ENCODE results near the gene ZC3H4.

GRCh38 chr19:47067215-47067847, 46.2 kb downstream of the ZC3H4 start:
- no peak for TF ChIP-seq CTCF (conservative IDR thresholded peaks at IDR 0.05; ENCODE audit: low read depth, low read length)
- no peak for TF ChIP-seq EZH2 (IDR thresholded peaks at IDR 0.05; ENCODE audit: borderline replicate concordance, low read depth, low read length, poor library complexity, severe bottlenecking)

All from A673 (cell line).